Mesendoderm (in vitro differentiated cells): ENCODE measurements around the gene PCYT2.
"Not testable (repeated sequence)": the region's sequence is repeated elsewhere in the genome, so short reads cannot be mapped to it uniquely, and the experiment has no call there.

Experiments used
- DNase-seq: peaks from one replicate; pipeline ENCODE4 v3.0.0; 2013
- H2AK5ac ChIP-seq: 2 replicates; pipeline ENCODE4 v1.6.1; 2013; ENCODE audit warnings: low read length, inconsistent platforms
- H2BK120ac ChIP-seq: 2 replicates; pipeline ENCODE4 v1.6.1; 2013; ENCODE audit warnings: low read depth, mild to moderate bottlenecking, low read length, moderate library complexity, mixed read lengths
- H2BK15ac ChIP-seq: replicated peaks from 2 replicates; pipeline ENCODE4 v1.6.1; 2013; ENCODE audit warnings: low read depth, mild to moderate bottlenecking, moderate library complexity
- H2BK5ac ChIP-seq: 2 replicates; pipeline ENCODE4 v1.6.1; 2013; ENCODE audit warnings: low read length, inconsistent platforms
- H3K18ac ChIP-seq: 2 replicates; pipeline ENCODE4 v1.6.1; 2013; ENCODE audit warnings: mild to moderate bottlenecking, low read length, mixed read lengths
- H3K23ac ChIP-seq: one replicate; pipeline ENCODE4 v1.6.1; 2013; ENCODE audit warnings: low read length
- H3K27ac ChIP-seq: 2 replicates; pipeline ENCODE4 v1.5.1; 2013; ENCODE audit warnings: low read depth, mild to moderate bottlenecking, inconsistent platforms, low read length, moderate library complexity
- H3K27me3 ChIP-seq: 2 replicates; pipeline ENCODE4 v1.6.1; 2013; ENCODE audit warnings: low read length, control low read depth, mild to moderate bottlenecking, inconsistent platforms; ENCODE audit not compliant: insufficient read depth, poor library complexity
- H3K36me3 ChIP-seq: 2 replicates; pipeline ENCODE4 v1.6.1; 2013; ENCODE audit warnings: low read length, inconsistent platforms; ENCODE audit not compliant: control insufficient read depth, insufficient read depth
- H3K4ac ChIP-seq: one replicate; pipeline ENCODE4 v1.6.1; 2013; ENCODE audit warnings: low read depth, mild to moderate bottlenecking, low read length, moderate library complexity
- H3K4me1 ChIP-seq: 2 replicates; pipeline ENCODE4 v1.6.1; 2013; ENCODE audit warnings: low read depth, low read length, inconsistent platforms; ENCODE audit not compliant: control insufficient read depth
- H3K4me2 ChIP-seq: 2 replicates; pipeline ENCODE4 v1.6.1; 2013; ENCODE audit warnings: low read length
- H3K4me3 ChIP-seq: 2 replicates; pipeline ENCODE4 v1.5.1; 2013; ENCODE audit warnings: mild to moderate bottlenecking, low read length
- H3K56ac ChIP-seq: one replicate; pipeline ENCODE4 v1.6.1; 2013; ENCODE audit warnings: low read length
- H3K79me1 ChIP-seq: 2 replicates; pipeline ENCODE4 v1.6.1; 2013; ENCODE audit warnings: low read length, inconsistent platforms
- H3K79me2 ChIP-seq: 2 replicates; pipeline ENCODE4 v1.6.1; 2013; ENCODE audit warnings: mild to moderate bottlenecking, low read length; ENCODE audit not compliant: control insufficient read depth, insufficient read depth
- H3K9ac ChIP-seq: 2 replicates; pipeline ENCODE4 v1.6.1; 2013; ENCODE audit warnings: low read length, inconsistent platforms
- H4K5ac ChIP-seq: one replicate; pipeline ENCODE4 v1.6.1; 2013; ENCODE audit warnings: low read length
- H4K8ac ChIP-seq: one replicate; pipeline ENCODE4 v1.6.1; 2013; ENCODE audit warnings: low read depth, mild to moderate bottlenecking, control low read depth, low read length, moderate library complexity
- WGBS: extraction: QIAGEN DNeasy Blood & Tissue Kit; methylation state at CpG from one replicate; pipeline ENCODE4 v1.1.7; 2013; ENCODE audit warnings: low lambda C conversion rate, missing lambda C conversion rate; ENCODE audit not compliant: insufficient coverage; ENCODE audit errors: extremely low coverage; 5-methylcytosine and 5-hydroxymethylcytosine counted together

The PCYT2 gene

GRCh38 chr17:81956607-81957589, 45.7 kb upstream of the PCYT2 start:
- Histone ChIP-seq H3K27ac (no peak overlapping the region), H2BK5ac (no peak overlapping the region), H3K23ac (peak overlapping the region; percentile 45), H4K5ac (no peak overlapping the region), H3K4me2 (no peak overlapping the region), H3K18ac (no peak overlapping the region), H3K4ac (no peak overlapping the region), H3K4me1 (no peaks in the 10 kb centered on the region), H3K9ac (no peak overlapping the region), H2AK5ac (no peak overlapping the region), H3K79me2 (no peaks in the 10 kb centered on the region), H3K4me3 (no peak overlapping the region), H3K56ac (peak overlapping the region; percentile 42), H3K36me3 (no peaks in the 10 kb centered on the region), H3K27me3 (peaks cover 6% of the 10 kb centered on the region), H3K79me1 (no peaks in the 10 kb centered on the region), H4K8ac (no peak overlapping the region), H2BK15ac (no peak overlapping the region), H2BK120ac (no peak overlapping the region)
- WGBS, result no CpG with 5 or more reads among the region's 45 CpGs
- no peak for DNase-seq

GRCh38 chr17:81955756-81956544, 44.8 kb upstream of the PCYT2 start:
- no peaks in the 10 kb centered on the region for H3K36me3 ChIP-seq
- H3K4me3 ChIP-seq, result no peak overlapping the region
- no peak overlapping the region for H3K4me2 ChIP-seq
- no peak for DNase-seq
- no peak overlapping the region for H3K27ac ChIP-seq
- H3K4ac ChIP-seq, result no peak overlapping the region
- peaks cover 6% of the 10 kb centered on the region for H3K27me3 ChIP-seq
- H3K18ac ChIP-seq, result no peak overlapping the region
- no peak overlapping the region for H2BK15ac ChIP-seq
- H3K79me2 ChIP-seq, result no peaks in the 10 kb centered on the region
- no peak overlapping the region for H4K8ac ChIP-seq
- no peaks in the 10 kb centered on the region for H3K4me1 ChIP-seq
- no peaks in the 10 kb centered on the region for H3K79me1 ChIP-seq
- H4K5ac ChIP-seq, result no peak overlapping the region
- H3K9ac ChIP-seq, result no peak overlapping the region
- no peak overlapping the region for H2BK5ac ChIP-seq
- 100% methylated on average over 1 of the region's 13 CpGs for WGBS
- H2AK5ac ChIP-seq, result no peak overlapping the region
- no peak overlapping the region for H2BK120ac ChIP-seq
- no peak overlapping the region for H3K23ac ChIP-seq
- H3K56ac ChIP-seq, result peak overlapping the region; percentile 15

- H4K5ac ChIP-seq, result no peak overlapping the region
- no peak overlapping the region for H2BK15ac ChIP-seq
- no peak for DNase-seq
- H3K56ac ChIP-seq, result no peak overlapping the region
- no peaks in the 10 kb centered on the region for H3K79me2 ChIP-seq
- no peak overlapping the region for H2AK5ac ChIP-seq
- H3K36me3 ChIP-seq, result no peaks in the 10 kb centered on the region
- no peak overlapping the region for H3K23ac ChIP-seq
- no CpG with 5 or more reads among the region's 26 CpGs for WGBS
- H3K4me3 ChIP-seq, result no peak overlapping the region
- no peak overlapping the region for H3K9ac ChIP-seq
- no peak overlapping the region for H2BK120ac ChIP-seq
- H3K18ac ChIP-seq, result no peak overlapping the region
- H2BK5ac ChIP-seq, result no peak overlapping the region
- no peaks in the 10 kb centered on the region for H3K4me1 ChIP-seq
- H3K79me1 ChIP-seq, result no peaks in the 10 kb centered on the region
- H3K27ac ChIP-seq, result no peak overlapping the region
- H3K4ac ChIP-seq, result no peak overlapping the region
- peaks cover 6% of the 10 kb centered on the region for H3K27me3 ChIP-seq
- H3K4me2 ChIP-seq, result no peak overlapping the region
- H4K8ac ChIP-seq, result no peak overlapping the region
Observed at GRCh38 chr17:81955058-81955681, 44.0 kb upstream of the PCYT2 start.

- no peak overlapping the region for H3K4me3 ChIP-seq
- no peak overlapping the region for H3K56ac ChIP-seq
- no peak overlapping the region for H2BK5ac ChIP-seq
- H2AK5ac ChIP-seq, result no peak overlapping the region
- no peak overlapping the region for H3K4ac ChIP-seq
- no peak for DNase-seq
- no peak overlapping the region for H3K9ac ChIP-seq
- no peak overlapping the region for H3K4me2 ChIP-seq
- no peak overlapping the region for H3K18ac ChIP-seq
- H3K27ac ChIP-seq, result no peak overlapping the region
- H3K27me3 ChIP-seq, result peaks cover 6% of the 10 kb centered on the region
- no peak overlapping the region for H2BK15ac ChIP-seq
- no CpG with 5 or more reads among the region's 19 CpGs for WGBS
- no peak overlapping the region for H4K8ac ChIP-seq
- no peak overlapping the region for H2BK120ac ChIP-seq
- H3K79me2 ChIP-seq, result no peaks in the 10 kb centered on the region
- no peak overlapping the region for H4K5ac ChIP-seq
- no peaks in the 10 kb centered on the region for H3K36me3 ChIP-seq
- H3K23ac ChIP-seq, result no peak overlapping the region
- no peaks in the 10 kb centered on the region for H3K4me1 ChIP-seq
- H3K79me1 ChIP-seq, result no peaks in the 10 kb centered on the region
Observed at GRCh38 chr17:81954131-81955057, 43.2 kb upstream of the PCYT2 start.

- H4K5ac ChIP-seq, H3K4me2 ChIP-seq, H2BK5ac ChIP-seq, H3K56ac ChIP-seq, H2AK5ac ChIP-seq, DNase-seq, H3K79me2 ChIP-seq, H3K36me3 ChIP-seq, H3K4ac ChIP-seq, H4K8ac ChIP-seq, H3K79me1 ChIP-seq, H3K9ac ChIP-seq, H2BK120ac ChIP-seq, H3K27ac ChIP-seq, H3K4me1 ChIP-seq, H3K23ac ChIP-seq, H3K27me3 ChIP-seq, H3K18ac ChIP-seq, H2BK15ac ChIP-seq, H3K4me3 ChIP-seq: not testable (repeated sequence)
- WGBS, result no CpG with 5 or more reads among the region's 5 CpGs
Observed at GRCh38 chr17:81953443-81953842, 42.2 kb upstream of the PCYT2 start.
